Measurements from ENCODE around the gene TMEM63A.
"Not testable (repeated sequence)": the region's sequence is repeated elsewhere in the genome, so short reads cannot be mapped to it uniquely, and the experiment has no call there.

The TMEM63A gene

GRCh38 chr1:225840713-225841112, 41.5 kb downstream of the TMEM63A start:
- ChIA-PET CTCF (interaction anchor here (0.9 to 2.6 kb wide), 4 partner anchors 24 to 366 kb away, joined by 3 to 7 read pairs (median 4); no protein-coding TSS in a partner anchor), POLR2A (interaction anchor here (1.4 kb wide), 1 partner anchor 63 kb away, joined by 5 read pairs; the partner anchor contains the start of gene SRP9)
- no peak for DNase-seq (ENCODE audit: extremely low spot score)
- TF ChIP-seq SUZ12 (IDR thresholded peaks at IDR 0.05): no peak
- TF ChIP-seq ZNF384 (IDR thresholded peaks at IDR 0.05): no peak
- TF ChIP-seq CTBP1 (IDR thresholded peaks at IDR 0.05; ENCODE audit: borderline replicate concordance): no peak

DNA sequence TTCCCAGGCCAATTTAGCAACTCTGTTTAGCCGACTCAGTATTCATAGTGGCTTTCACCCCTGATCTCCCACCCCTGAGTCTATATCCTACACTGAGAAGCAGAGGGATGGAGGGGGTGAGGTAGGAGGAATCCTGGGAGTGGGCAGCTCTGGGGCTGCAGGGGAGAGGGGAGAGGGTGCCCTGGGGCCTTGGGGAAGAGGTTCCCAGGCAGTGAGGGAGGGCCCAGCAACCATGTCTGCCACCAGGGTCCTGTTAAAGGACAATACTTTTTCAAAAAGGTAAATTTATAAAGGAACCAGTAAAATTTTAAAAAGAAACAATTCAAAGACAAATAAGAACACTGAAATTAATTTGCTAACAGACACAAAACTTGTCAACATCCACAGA, 42.0 kb downstream of the TMEM63A start:
- no peak for TF ChIP-seq FOXA1 (IDR thresholded peaks at IDR 0.05)
- no peak for TF ChIP-seq BHLHE40 (IDR thresholded peaks at IDR 0.05; ENCODE audit: borderline replicate concordance)
- no peak for TF ChIP-seq HDGF (IDR thresholded peaks at IDR 0.05; ENCODE audit: borderline replicate concordance)
- TF ChIP-seq SP1 (IDR thresholded peaks at IDR 0.05): no peak
- DNase-seq (ENCODE audit: extremely low spot score): no peak
- ChIA-PET POLR2A (interaction anchor here (1.4 kb wide), 1 partner anchor 63 kb away, joined by 5 read pairs; the partner anchor contains the start of gene SRP9), CTCF (interaction anchor here (0.9 to 2.6 kb wide), 4 partner anchors 25 to 366 kb away, joined by 3 to 7 read pairs (median 4); no protein-coding TSS in a partner anchor)

DNA sequence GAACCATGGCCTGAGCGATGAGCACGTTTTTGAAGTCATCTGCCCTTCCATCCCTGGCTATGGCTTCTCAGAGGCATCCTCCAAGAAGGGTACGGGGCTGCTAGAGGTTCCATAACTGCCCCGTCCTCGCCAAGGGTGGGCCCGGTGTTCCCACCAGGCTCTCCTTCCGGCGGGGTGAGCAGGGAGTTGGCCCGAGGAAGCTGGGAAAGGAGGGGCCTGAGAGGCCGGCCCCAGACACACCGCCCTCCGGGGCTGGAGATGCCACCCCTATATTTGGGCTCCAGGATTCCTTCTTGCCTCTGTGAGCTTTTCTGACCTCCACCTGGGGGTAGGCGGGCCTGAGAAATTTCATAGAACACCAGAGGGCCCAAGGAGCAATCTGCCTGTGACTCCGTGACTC, 43.4 kb downstream of the TMEM63A start:
- POLR2A ChIA-PET: interaction anchor here (1.0 kb wide), 1 partner anchor 61 kb away, joined by 3 read pairs; no protein-coding TSS in a partner anchor
- CTCF ChIA-PET: interaction anchor here (2.6 kb wide), 1 partner anchor 364 kb away, joined by 7 read pairs; no protein-coding TSS in a partner anchor
- TF ChIP-seq HDGF (IDR thresholded peaks at IDR 0.05; ENCODE audit: borderline replicate concordance) (no peak), PKNOX1 (IDR thresholded peaks at IDR 0.05) (no peak), CTBP1 (IDR thresholded peaks at IDR 0.05; ENCODE audit: borderline replicate concordance) (no peak), LEF1 (IDR thresholded peaks at IDR 0.05; ENCODE audit: borderline replicate concordance) (no peak), FOXM1 (IDR thresholded peaks at IDR 0.05; ENCODE audit: borderline replicate concordance) (no peak), ARNT (IDR thresholded peaks at IDR 0.05) (no peak), TARDBP (IDR thresholded peaks at IDR 0.05) (no peak), ZNF384 (IDR thresholded peaks at IDR 0.05) (no peak), L3MBTL2 (conservative IDR thresholded peaks at IDR 0.05) (no peak), SUZ12 (IDR thresholded peaks at IDR 0.05) (no peak), ELF4 (IDR thresholded peaks at IDR 0.05) (no peak), SP1 (IDR thresholded peaks at IDR 0.05) (no peak), FOXK2 (IDR thresholded peaks at IDR 0.05) (no peak), BHLHE40 (IDR thresholded peaks at IDR 0.05; ENCODE audit: borderline replicate concordance) (no peak)

DNA sequence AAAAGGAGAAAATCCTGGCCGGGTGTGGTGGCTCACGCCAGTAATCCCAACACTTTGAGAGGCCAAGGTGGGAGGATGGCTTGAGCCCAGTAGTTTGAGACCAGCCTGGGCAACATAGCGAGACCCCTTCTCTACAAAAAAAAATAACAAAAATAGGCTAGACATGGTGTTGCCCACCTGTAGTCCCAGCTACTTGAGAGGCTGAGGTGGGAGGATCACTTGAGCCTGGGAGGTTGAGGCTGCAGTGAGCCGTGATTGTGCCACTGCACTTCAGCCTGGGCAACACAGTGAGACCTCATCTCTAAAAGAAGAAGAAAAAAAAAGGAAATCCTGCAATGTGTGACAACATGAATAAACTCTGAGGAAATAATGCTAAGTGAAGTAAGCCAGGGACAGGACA, 45.9 kb downstream of the TMEM63A start:
- POLR2A ChIA-PET; CTCF ChIA-PET; DNase-seq (ENCODE audit: extremely low spot score): not testable (repeated sequence)

More for the DNA sequence above, 43.4 kb downstream of the TMEM63A start:
- no peak for DNase-seq (ENCODE audit: extremely low spot score)

DNA sequence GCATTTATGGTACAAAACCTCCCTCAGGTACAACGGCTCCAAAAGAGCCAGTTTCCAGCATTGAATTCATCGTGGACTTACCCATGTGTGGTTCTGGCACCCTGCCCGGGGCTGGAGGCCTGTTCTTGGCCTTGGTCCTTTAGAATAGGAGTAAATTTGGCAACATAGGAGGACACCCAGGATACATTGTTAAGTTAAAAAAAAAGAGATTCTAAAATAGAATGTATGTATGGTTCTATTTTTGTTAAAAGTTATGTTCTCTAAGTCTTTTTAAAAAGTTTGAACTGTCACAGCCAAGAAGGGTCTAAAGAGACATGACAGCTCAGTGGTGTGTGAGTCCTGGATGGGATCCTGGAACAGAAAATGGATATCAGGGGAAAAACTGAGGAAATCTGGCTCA, 46.3 kb downstream of the TMEM63A start:
- DNase-seq (ENCODE audit: extremely low spot score): no peak
- ChIA-PET CTCF (no interaction called here), POLR2A (no interaction called here)
- TF ChIP-seq SP1 (IDR thresholded peaks at IDR 0.05) (no peak), TARDBP (IDR thresholded peaks at IDR 0.05) (no peak), ARNT (IDR thresholded peaks at IDR 0.05) (no peak), FOXM1 (IDR thresholded peaks at IDR 0.05; ENCODE audit: borderline replicate concordance) (no peak), NFRKB (IDR thresholded peaks at IDR 0.05) (no peak), FOXA1 (IDR thresholded peaks at IDR 0.05) (no peak), BHLHE40 (IDR thresholded peaks at IDR 0.05; ENCODE audit: borderline replicate concordance) (no peak), FOXK2 (IDR thresholded peaks at IDR 0.05) (no peak), ELF4 (IDR thresholded peaks at IDR 0.05) (no peak), HDGF (IDR thresholded peaks at IDR 0.05; ENCODE audit: borderline replicate concordance) (no peak)

GRCh38 chr1:225834417-225835329, 47.5 kb downstream of the TMEM63A start:
- POLR2A ChIA-PET: interaction anchor here (1.3 kb wide), 1 partner anchor 57 kb away, joined by 3 read pairs; no protein-coding TSS in a partner anchor

GRCh38 chr1:225830841-225831240, 51.3 kb downstream of the TMEM63A start:
- ChIA-PET POLR2A (no interaction called here), CTCF (no interaction called here)
- DNase-seq (ENCODE audit: extremely low spot score): no peak
- TF ChIP-seq CTBP1 (IDR thresholded peaks at IDR 0.05; ENCODE audit: borderline replicate concordance): no peak
- TF ChIP-seq FOXK2 (IDR thresholded peaks at IDR 0.05): no peak
- no peak for TF ChIP-seq ZNF384 (IDR thresholded peaks at IDR 0.05)
- TF ChIP-seq PKNOX1 (IDR thresholded peaks at IDR 0.05): no peak
- TF ChIP-seq ELF4 (IDR thresholded peaks at IDR 0.05): no peak
- TF ChIP-seq TARDBP (IDR thresholded peaks at IDR 0.05): no peak
- TF ChIP-seq LEF1 (IDR thresholded peaks at IDR 0.05; ENCODE audit: borderline replicate concordance): no peak
- no peak for TF ChIP-seq L3MBTL2 (conservative IDR thresholded peaks at IDR 0.05)
- no peak for TF ChIP-seq BHLHE40 (IDR thresholded peaks at IDR 0.05; ENCODE audit: borderline replicate concordance)
- no peak for TF ChIP-seq FOXA1 (IDR thresholded peaks at IDR 0.05)
- no peak for TF ChIP-seq ARNT (IDR thresholded peaks at IDR 0.05)
- no peak for TF ChIP-seq FOXM1 (IDR thresholded peaks at IDR 0.05; ENCODE audit: borderline replicate concordance)
- TF ChIP-seq HDGF (IDR thresholded peaks at IDR 0.05; ENCODE audit: borderline replicate concordance): no peak
- no peak for TF ChIP-seq NFRKB (IDR thresholded peaks at IDR 0.05)
- TF ChIP-seq SUZ12 (IDR thresholded peaks at IDR 0.05): no peak
- no peak for TF ChIP-seq SP1 (IDR thresholded peaks at IDR 0.05)

More at GRCh38 chr1:225834417-225835329, 47.5 kb downstream of the TMEM63A start:
- DNase-seq (ENCODE audit: extremely low spot score): no peak
- TF ChIP-seq FOXM1 (IDR thresholded peaks at IDR 0.05; ENCODE audit: borderline replicate concordance) (no peak), ZNF384 (IDR thresholded peaks at IDR 0.05) (no peak; the same call in 1 of the 2 replicates), SP1 (IDR thresholded peaks at IDR 0.05) (no peak), TARDBP (IDR thresholded peaks at IDR 0.05) (no peak), FOXK2 (IDR thresholded peaks at IDR 0.05) (no peak), ARNT (IDR thresholded peaks at IDR 0.05) (no peak), LEF1 (IDR thresholded peaks at IDR 0.05; ENCODE audit: borderline replicate concordance) (no peak), SUZ12 (IDR thresholded peaks at IDR 0.05) (no peak), NFRKB (IDR thresholded peaks at IDR 0.05) (no peak)
- CTCF ChIA-PET: interaction anchor here (1.4 kb wide), 1 partner anchor 11 kb away, joined by 5 read pairs; no protein-coding TSS in a partner anchor

All from HEK293T (cell line).